H1 (cell line): ENCODE data around the gene FGR. TPM values are rescaled to one million over a fixed set of nuclear protein-coding genes. Genes with fewer than 3 reads are reported as not detected.

Experiments
- CTCF ChIA-PET: fragments of 300-600 bp; sonication (Branson Sonifier 250); formaldehyde crosslinking; loops from one replicate; lab custom pipeline; 2021; ENCODE audit not compliant: partially characterized antibody; lab: Charles Lee
- POLR2A ChIA-PET: fragments of 300-600 bp; sonication (Branson Sonifier 250); formaldehyde crosslinking; loops from one replicate; lab custom pipeline; 2021; ENCODE audit warnings: inconsistent platforms; ENCODE audit not compliant: partially characterized antibody; lab: Charles Lee
- DNase-seq, 2 experiments: peaks; one replicate each; pipeline versions ENCODE4 v3.0.0 to v3.0.0-alpha.2; 2010 to 2022; ENCODE audit warnings: low spot score in 2 of 2, low read depth in 1 of 2, mixed read lengths in 1 of 2
- FAIRE-seq: peaks from 2 replicates; lab custom pipeline; 2011; peaks lifted over from hg19 to GRCh38; lab: Jason Lieb, UNC
- H2AFZ ChIP-seq: 2 replicates; pipeline ENCODE4 v1.8.1; 2012; ENCODE audit warnings: low read length, inconsistent platforms
- H2AK5ac ChIP-seq: 2 replicates; pipeline ENCODE4 v1.6.1; 2013; ENCODE audit warnings: low read depth, low read length
- H2BK120ac ChIP-seq: replicated peaks from 2 replicates; pipeline ENCODE3; 2013; ENCODE audit warnings: low read depth, low read length, inconsistent platforms
- H2BK12ac ChIP-seq: 2 replicates; pipeline ENCODE4 v1.6.1; 2013; ENCODE audit warnings: low read depth, low read length
- H2BK15ac ChIP-seq: 2 replicates; pipeline ENCODE4 v1.6.1; 2013; ENCODE audit warnings: low read length
- H2BK20ac ChIP-seq: 2 replicates; pipeline ENCODE4 v1.6.1; 2013; ENCODE audit warnings: low read length
- H2BK5ac ChIP-seq: 2 replicates; pipeline ENCODE4 v1.6.1; 2013; ENCODE audit warnings: low read depth, low read length
- H3K14ac ChIP-seq: 2 replicates; pipeline ENCODE4 v1.6.1; 2013; ENCODE audit warnings: inconsistent platforms; ENCODE audit not compliant: insufficient read length
- H3K18ac ChIP-seq: 2 replicates; pipeline ENCODE4 v1.6.1; 2013; ENCODE audit warnings: low read length; ENCODE audit errors: extremely low read depth
- H3K23ac ChIP-seq: 2 replicates; pipeline ENCODE4 v1.6.1; 2013; ENCODE audit warnings: inconsistent platforms; ENCODE audit not compliant: insufficient read length
- H3K23me2 ChIP-seq: 2 replicates; pipeline ENCODE4 v1.6.1; 2013; ENCODE audit warnings: low read depth, low read length
- H3K27ac ChIP-seq: 2 replicates; pipeline ENCODE4 v1.6.1; 2011; ENCODE audit warnings: low read depth, low read length, inconsistent platforms
- H3K27me3 ChIP-seq, 4 experiments: replicated peaks in 1 of 4; 1 replicate in 1 of 4; 2 replicates in 3 of 4; pipeline versions ENCODE4 v1.6.1 to v1.8.1; 2011 to 2013; ENCODE audit warnings: low read length in 3 of 4, mild to moderate bottlenecking in 3 of 4, inconsistent platforms in 2 of 4, mixed read lengths in 2 of 4, moderate library complexity in 1 of 4; ENCODE audit not compliant: control insufficient read depth in 3 of 4, insufficient read depth in 3 of 4; ENCODE audit errors: extremely low read depth in 1 of 4
- H3K36me3 ChIP-seq, 4 experiments: 2 replicates each; pipeline versions ENCODE4 v1.6.1 to v1.8.1; 2011 to 2013; ENCODE audit warnings: mild to moderate bottlenecking in 4 of 4, low read length in 3 of 4, moderate library complexity in 2 of 4, control low read depth in 1 of 4, inconsistent platforms in 1 of 4; ENCODE audit not compliant: insufficient read depth in 4 of 4, control insufficient read depth in 2 of 4
- H3K4ac ChIP-seq: replicated peaks from 2 replicates; pipeline ENCODE3; 2013; ENCODE audit warnings: low read length, low read depth, mixed read lengths, inconsistent platforms; ENCODE audit not compliant: insufficient read length
- H3K4me1 ChIP-seq, 4 experiments: replicated peaks in 1 of 4; 1 replicate in 1 of 4; 2 replicates in 3 of 4; pipeline versions ENCODE4 v1.6.1 to v1.8.1; 2011 to 2013; ENCODE audit warnings: low read length in 3 of 4, inconsistent platforms in 2 of 4, mixed read lengths in 1 of 4; ENCODE audit not compliant: insufficient read depth in 4 of 4, control insufficient read depth in 3 of 4
- H3K4me2 ChIP-seq, 2 experiments: 2 replicates each; pipeline versions ENCODE4 v1.6.1 to v1.8.1; 2011 to 2013; ENCODE audit warnings: low read depth in 2 of 2, low read length in 2 of 2, control low read depth in 1 of 2, inconsistent platforms in 1 of 2, mild to moderate bottlenecking in 1 of 2; ENCODE audit not compliant: insufficient read depth in 1 of 2
- H3K4me3 ChIP-seq, 4 experiments: fragments of 200-600, 300-600 bp in 1 of 4; sonication (generic), shearing (Covaris generic), sonication (Bioruptor Twin) in 1 of 4; 2 replicates each; pipeline versions ENCODE4 v1.5.1 to v1.8.1; 2011 to 2016; ENCODE audit warnings: low read length in 4 of 4, low read depth in 3 of 4, control low read depth in 2 of 4, inconsistent platforms in 2 of 4, mild to moderate bottlenecking in 2 of 4, mixed read lengths in 1 of 4, moderate library complexity in 1 of 4; ENCODE audit not compliant: insufficient read depth in 2 of 4; ENCODE audit errors: extremely low read depth in 1 of 4
- H3K56ac ChIP-seq: replicated peaks from 2 replicates; pipeline ENCODE3; 2013; ENCODE audit warnings: low read depth, mild to moderate bottlenecking, mixed read lengths, low read length, inconsistent platforms; ENCODE audit not compliant: insufficient read length
- H3K79me1 ChIP-seq: 2 replicates; pipeline ENCODE4 v1.6.1; 2013; ENCODE audit warnings: low read depth, low read length, control low read depth
- H3K79me2 ChIP-seq, 2 experiments: 2 replicates each; pipeline versions ENCODE4 v1.6.1 to v1.8.1; 2012 to 2013; ENCODE audit warnings: low read length in 2 of 2, mild to moderate bottlenecking in 2 of 2, inconsistent platforms in 1 of 2; ENCODE audit not compliant: insufficient read depth in 2 of 2, control insufficient read depth in 1 of 2
- H3K9ac ChIP-seq, 4 experiments: replicated peaks in 1 of 4; 1 replicate in 1 of 4; 2 replicates in 3 of 4; pipeline versions ENCODE4 v1.6.1 to v1.8.1; 2011 to 2013; ENCODE audit warnings: low read depth in 3 of 4, low read length in 3 of 4, control low read depth in 2 of 4, mild to moderate bottlenecking in 2 of 4, moderate library complexity in 2 of 4, inconsistent platforms in 1 of 4; ENCODE audit errors: extremely low read depth in 1 of 4
- H3K9me3 ChIP-seq, 2 experiments: 2 replicates each; pipeline versions ENCODE4 v1.6.1 to v1.8.1; 2012 to 2013; ENCODE audit warnings: mild to moderate bottlenecking in 2 of 2, moderate library complexity in 2 of 2, control low read depth in 1 of 2, inconsistent platforms in 1 of 2, low read depth in 1 of 2, low read length in 1 of 2, mixed read lengths in 1 of 2; ENCODE audit not compliant: insufficient read depth in 2 of 2
- H4K20me1 ChIP-seq, 2 experiments: replicated peaks in 1 of 2; 2 replicates each; pipeline versions ENCODE3 to v1.8.1; 2011 to 2013; ENCODE audit warnings: inconsistent platforms in 2 of 2, low read length in 2 of 2, mild to moderate bottlenecking in 1 of 2; ENCODE audit not compliant: insufficient read depth in 2 of 2, control insufficient read depth in 1 of 2
- H4K5ac ChIP-seq: 2 replicates; pipeline ENCODE4 v1.6.1; 2013; ENCODE audit warnings: low read length, low read depth, mixed read lengths, inconsistent platforms; ENCODE audit not compliant: insufficient read length
- H4K8ac ChIP-seq: 2 replicates; pipeline ENCODE4 v1.8.0; 2013; ENCODE audit warnings: mild to moderate bottlenecking, moderate library complexity, low read length, inconsistent platforms; ENCODE audit not compliant: insufficient read depth; ENCODE audit errors: extremely low read depth
- H4K91ac ChIP-seq: replicated peaks from 2 replicates; pipeline ENCODE3; 2013; ENCODE audit warnings: low read length, mixed read lengths, inconsistent platforms; ENCODE audit not compliant: insufficient read length
- ASH2L ChIP-seq: fragments of 200-600, 300-600 bp; sonication (generic); IDR thresholded peaks from one replicate; pipeline ENCODE4 v1.7.1; 2017; ENCODE audit warnings: low read length
- BACH1 ChIP-seq: IDR thresholded peaks from 2 replicates; pipeline ENCODE4 v1.6.1; 2012; ENCODE audit warnings: low read length, improper control_type of control experiment
- CBX8 ChIP-seq: fragments of 300-800, 300-1000 bp; sonication (generic); IDR thresholded peaks from 2 replicates; pipeline ENCODE4 v1.7.1; 2016; ENCODE audit warnings: low read depth, low read length, borderline replicate concordance
- CREB1 ChIP-seq: IDR thresholded peaks from 2 replicates; pipeline ENCODE4 v1.6.1; 2012; ENCODE audit warnings: inconsistent platforms
- CTBP2 ChIP-seq: IDR thresholded peaks from 2 replicates; pipeline ENCODE4 v1.7.0; 2011; ENCODE audit warnings: borderline replicate concordance, mild to moderate bottlenecking, moderate library complexity, mixed read lengths, low read length; ENCODE audit not compliant: insufficient read depth, insufficient read length
- EZH2 ChIP-seq: fragments of 200-600 bp; sonication (generic); IDR thresholded peaks from 2 replicates; pipeline ENCODE4 v1.7.1; 2012; ENCODE audit warnings: low read depth, mild to moderate bottlenecking, moderate library complexity, low read length, inconsistent platforms; ENCODE audit not compliant: severe bottlenecking
- KDM4A ChIP-seq: IDR thresholded peaks from one replicate; pipeline ENCODE4 v1.7.1; 2012; ENCODE audit warnings: low read depth, mild to moderate bottlenecking, moderate library complexity, low read length, inconsistent platforms; ENCODE audit not compliant: severe bottlenecking
- NRF1 ChIP-seq: IDR thresholded peaks from 2 replicates; pipeline ENCODE4 v1.6.1; 2011; ENCODE audit warnings: mild to moderate bottlenecking, low read depth, low read length, improper control_type of control experiment
- RXRA ChIP-seq: IDR thresholded peaks from 2 replicates; pipeline ENCODE4 v1.6.1; 2011; ENCODE audit warnings: low read depth, mild to moderate bottlenecking, low read length, moderate library complexity; ENCODE audit not compliant: insufficient read depth
- SAP30 ChIP-seq: fragments of 300-600 bp; sonication (generic); IDR thresholded peaks from 2 replicates; pipeline ENCODE4 v1.7.1; 2012; ENCODE audit warnings: low read length, moderate library complexity, mild to moderate bottlenecking, inconsistent platforms; ENCODE audit not compliant: insufficient read depth, insufficient replicate concordance
- SIX5 ChIP-seq: IDR thresholded peaks from 2 replicates; pipeline ENCODE4 v1.6.1; 2011; ENCODE audit warnings: mild to moderate bottlenecking, low read depth, low read length
- SUZ12 ChIP-seq: fragments of 200-600 bp; sonication (generic); IDR thresholded peaks from 2 replicates; pipeline ENCODE4 v1.6.1; 2012; ENCODE audit warnings: mild to moderate bottlenecking, inconsistent platforms, low read length, moderate library complexity, mixed read lengths
- TEAD4 ChIP-seq: IDR thresholded peaks from 2 replicates; pipeline ENCODE4 v1.6.1; 2012; ENCODE audit warnings: low read depth, low read length, inconsistent platforms, mixed read lengths
- WGBS, 2 experiments: shearing (Covaris generic) in 1 of 2; methylation state at CpG; one replicate each; pipeline versions ENCODE4 v1.1.6 to v1.1.7; 2013 to 2015; ENCODE audit warnings: low lambda C conversion rate in 2 of 2, mixed read lengths in 2 of 2, inconsistent platforms in 1 of 2, low coverage in 1 of 2, missing lambda C conversion rate in 1 of 2; ENCODE audit not compliant: insufficient replicate concordance in 2 of 2, insufficient coverage in 1 of 2, insufficient read length in 1 of 2; ENCODE audit errors: extremely low coverage in 1 of 2, missing lambda C conversion rate in 1 of 2; 5-methylcytosine and 5-hydroxymethylcytosine counted together
- polyA plus RNA-seq, 7 experiments: library from polyadenylated mRNA; depleted of rRNA in 3 of 7; stranded (reverse) in 5 of 7; unstranded in 2 of 7; fragments of >200 nt in 5 of 7; fragments of 200-250 nt in 2 of 7; gene quantifications; 1 replicate in 5 of 7; 2 replicates in 1 of 7; 4 replicates in 1 of 7; pipeline versions ENCODE4 v1.2.1 to v1.2.3, GENCODE V29; 2011 to 2013; ENCODE audit warnings: missing spikeins in 2 of 7, mixed read lengths in 2 of 7
- total RNA-seq: library from RNA; stranded (reverse); fragmentation: NEBNext Ultra II Directional; extraction: Animal tissue kit (Norgen Biotek cat#: 25700); gene quantifications from 2 replicates; pipeline ENCODE4 v1.2.1, GENCODE V29; 2021

Gene FGR
- total and polyA plus RNA-seq, 2 of the 8 experiments (the other 6 are each of a cell fraction or from before 2014, with no cell fraction given) = 0.22 to 0.95 TPM

- CTCF ChIA-PET = interaction anchor here (0.6 to 56.1 kb wide), 13 partner anchors 9 to 225 kb away, joined by 3 to 1807 read pairs (median 4); partner anchors contain the start of genes AHDC1 and MAP3K6
- POLR2A ChIA-PET = interaction anchor here (1.6 to 25.0 kb wide), 4 partner anchors 15 to 49 kb away, joined by 7 to 355 read pairs (median 224); partner anchors contain the start of gene AHDC1
- H3K56ac ChIP-seq = no peak overlapping the region
- peak overlapping the region; percentile 53 for H2BK12ac ChIP-seq
- H2BK120ac ChIP-seq = no peak overlapping the region
- peaks cover 15% of the 10 kb centered on the region for H3K79me1 ChIP-seq
- H3K4me1 ChIP-seq = peaks cover 26 to 40% (median 34%) of the 10 kb centered on the region in 4 experiments
- peak overlapping the region; percentile 92 for H2BK15ac ChIP-seq
- 0 out of 2 replicates have a peak overlapping the region, but pooled peaks have one; percentile 76 for H2AK5ac ChIP-seq
- peaks cover 4 to 23% of the 10 kb centered on the region in 2 experiments for H4K20me1 ChIP-seq
- H3K14ac ChIP-seq = no peak overlapping the region
- DNase-seq = no peak
- H2AFZ ChIP-seq = no peak overlapping the region
- H3K4me2 ChIP-seq = peak overlapping the region in 1 of 2 experiments; percentile 64; a peak in 1 of 4 replicates
- H3K18ac ChIP-seq = no peak overlapping the region; the same call in 1 of the 2 replicates
- H3K9ac ChIP-seq = no peak overlapping the region
- no peak overlapping the region for H4K91ac ChIP-seq
- H3K23ac ChIP-seq = no peak overlapping the region
- 85% methylated on average over 7 of the region's 7 CpGs; no CpG with 5 or more reads in 1 of the 2 experiments for WGBS, 2 experiments
- H3K27ac ChIP-seq = no peak overlapping the region
- no peak overlapping the region for H4K5ac ChIP-seq
- 0 out of 2 replicates have a peak overlapping the region, but pooled peaks have one; percentile 48 for H2BK20ac ChIP-seq
- H3K4ac ChIP-seq = no peak overlapping the region
- H3K4me3 ChIP-seq = no peak overlapping the region
- peaks cover under 1% of the 10 kb centered on the region; the same call in 1 of the 2 replicates for H3K23me2 ChIP-seq
- no peak for FAIRE-seq
- no peaks in the 10 kb centered on the region for H3K36me3 ChIP-seq
- peaks cover 3 to 37% of the 10 kb centered on the region in 2 experiments; a peak in 2 of 4 replicates for H3K79me2 ChIP-seq
- H2BK5ac ChIP-seq = peak overlapping the region; percentile 78; the same call in 1 of the 2 replicates
- H3K9me3 ChIP-seq = no peaks in the 10 kb centered on the region
- no peak overlapping the region for H4K8ac ChIP-seq
- H3K27me3 ChIP-seq = no peaks in the 10 kb centered on the region
- TF ChIP-seq KDM4A (no peak), CREB1 (no peak), EZH2 (no peak), NRF1 (no peak), SAP30 (no peak), SUZ12 (no peak), CBX8 (no peak), ASH2L (no peak), TEAD4 (no peak), RXRA (no peak), CTBP2 (no peak), BACH1 (no peak), SIX5 (no peak)
Measured at GRCh38 chr1:27576806-27577227, 58.2 kb downstream of the FGR start.
